ENCODE results near the gene LRBA. TPM values are rescaled to one million over a fixed set of nuclear protein-coding genes. Genes with fewer than 3 reads are reported as not detected.
"Not testable (repeated sequence)": the region's sequence is repeated elsewhere in the genome, so short reads cannot be mapped to it uniquely, and the experiment has no call there.

LRBA gene
- polyA plus RNA-seq, 1 of the 3 experiments (the other 2 are of a cell fraction), result 11.4 TPM

DNA sequence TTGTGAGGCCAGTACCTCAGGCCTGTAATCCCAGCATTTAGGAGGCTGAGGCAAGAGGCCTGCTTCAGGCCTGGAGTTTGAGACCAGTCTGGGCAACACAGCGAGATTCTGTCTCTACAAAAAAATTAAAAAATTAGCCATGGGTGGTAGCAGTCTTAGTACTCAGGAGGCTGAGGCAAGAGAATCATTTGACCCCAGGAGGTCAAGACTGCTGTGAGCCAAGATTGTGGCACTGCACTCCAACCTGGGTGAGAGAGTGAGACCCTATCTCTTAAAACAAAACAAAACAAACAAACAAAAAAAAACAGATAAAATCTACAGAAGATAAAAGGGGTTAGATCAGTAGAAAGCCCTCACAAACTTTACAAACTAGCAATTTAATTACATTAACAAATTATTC lies 352.4 kb downstream of the LRBA start:
- ChIA-PET POLR2A (no interaction called here), CTCF (no interaction called here)
- Histone ChIP-seq H3K9me2 (no peaks in the 10 kb centered on the region), H3K9ac (no peak overlapping the region), H4K20me1 (ENCODE audit: insufficient read depth) (no peaks in the 10 kb centered on the region), H3F3A (replicated peaks; ENCODE audit: insufficient read depth) (no peaks in the 10 kb centered on the region), H3K4me3 (ENCODE audit: low read depth in 2 of 2, low read length in 1 of 2) (no peak overlapping the region), H3K27me3 (ENCODE audit: insufficient read depth) (no peaks in the 10 kb centered on the region), H3K9me3 (no peaks in the 10 kb centered on the region), H3K79me2 (ENCODE audit: insufficient read depth) (no peaks in the 10 kb centered on the region), H3K4me2 (no peak overlapping the region), H2AFZ (ENCODE audit: low read depth) (no peak overlapping the region), H3K27ac (ENCODE audit: low read depth in 2 of 2, low read length in 1 of 2) (no peak overlapping the region), H3K36me3 (replicated peaks in 1 of 2; ENCODE audit: control insufficient read depth in 1 of 2, insufficient read depth in 2 of 2, low read length in 1 of 2) (no peaks in the 10 kb centered on the region), H3K4me1 (ENCODE audit: control insufficient read depth in 1 of 2, insufficient read depth in 2 of 2, low read depth in 1 of 2, low read length in 1 of 2) (no peaks in the 10 kb centered on the region)
- TF ChIP-seq, protein P1, sequence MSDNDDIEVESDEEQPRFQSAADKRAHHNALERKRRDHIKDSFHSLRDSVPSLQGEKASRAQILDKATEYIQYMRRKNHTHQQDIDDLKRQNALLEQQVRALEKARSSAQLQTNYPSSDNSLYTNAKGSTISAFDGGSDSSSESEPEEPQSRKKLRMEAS (IDR thresholded peaks at IDR 0.05; ENCODE audit: low read depth), result no peak
- TF ChIP-seq, protein P2, sequence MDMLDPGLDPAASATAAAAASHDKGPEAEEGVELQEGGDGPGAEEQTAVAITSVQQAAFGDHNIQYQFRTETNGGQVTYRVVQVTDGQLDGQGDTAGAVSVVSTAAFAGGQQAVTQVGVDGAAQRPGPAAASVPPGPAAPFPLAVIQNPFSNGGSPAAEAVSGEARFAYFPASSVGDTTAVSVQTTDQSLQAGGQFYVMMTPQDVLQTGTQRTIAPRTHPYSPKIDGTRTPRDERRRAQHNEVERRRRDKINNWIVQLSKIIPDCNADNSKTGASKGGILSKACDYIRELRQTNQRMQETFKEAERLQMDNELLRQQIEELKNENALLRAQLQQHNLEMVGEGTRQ (IDR thresholded peaks at IDR 0.05; ENCODE audit: borderline replicate concordance, low read depth, low read length), result no peak
- TF ChIP-seq SIN3A (IDR thresholded peaks at IDR 0.05; ENCODE audit: borderline replicate concordance, low read depth, low read length) (no peak), TEAD4 (IDR thresholded peaks at IDR 0.05; ENCODE audit: borderline replicate concordance, insufficient read depth) (no peak), YY1 (IDR thresholded peaks at IDR 0.05; ENCODE audit: low read depth) (no peak), RXRA (IDR thresholded peaks at IDR 0.05; ENCODE audit: borderline replicate concordance, low read depth) (no peak), EZH2phosphoT487 (IDR thresholded peaks at IDR 0.05; ENCODE audit: borderline replicate concordance, low read depth) (no peak), SMC3 (IDR thresholded peaks at IDR 0.05; ENCODE audit: low read depth, low read length) (no peak), TAF1 (IDR thresholded peaks at IDR 0.05; ENCODE audit: borderline replicate concordance, low read depth, low read length) (no peak), RCOR1 (IDR thresholded peaks at IDR 0.05; ENCODE audit: low read length) (no peak), GABPA (IDR thresholded peaks at IDR 0.05; ENCODE audit: low read depth) (no peak), MXI1 (IDR thresholded peaks at IDR 0.05; ENCODE audit: low read depth, low read length) (no peak), GATA2 (CRISPR knock-in tag; IDR thresholded peaks at IDR 0.05) (no peak), TCF12 (IDR thresholded peaks at IDR 0.05) (no peak), RAD21 (IDR thresholded peaks at IDR 0.05; ENCODE audit: low read length) (no peak)
- TF ChIP-seq, protein P3, sequence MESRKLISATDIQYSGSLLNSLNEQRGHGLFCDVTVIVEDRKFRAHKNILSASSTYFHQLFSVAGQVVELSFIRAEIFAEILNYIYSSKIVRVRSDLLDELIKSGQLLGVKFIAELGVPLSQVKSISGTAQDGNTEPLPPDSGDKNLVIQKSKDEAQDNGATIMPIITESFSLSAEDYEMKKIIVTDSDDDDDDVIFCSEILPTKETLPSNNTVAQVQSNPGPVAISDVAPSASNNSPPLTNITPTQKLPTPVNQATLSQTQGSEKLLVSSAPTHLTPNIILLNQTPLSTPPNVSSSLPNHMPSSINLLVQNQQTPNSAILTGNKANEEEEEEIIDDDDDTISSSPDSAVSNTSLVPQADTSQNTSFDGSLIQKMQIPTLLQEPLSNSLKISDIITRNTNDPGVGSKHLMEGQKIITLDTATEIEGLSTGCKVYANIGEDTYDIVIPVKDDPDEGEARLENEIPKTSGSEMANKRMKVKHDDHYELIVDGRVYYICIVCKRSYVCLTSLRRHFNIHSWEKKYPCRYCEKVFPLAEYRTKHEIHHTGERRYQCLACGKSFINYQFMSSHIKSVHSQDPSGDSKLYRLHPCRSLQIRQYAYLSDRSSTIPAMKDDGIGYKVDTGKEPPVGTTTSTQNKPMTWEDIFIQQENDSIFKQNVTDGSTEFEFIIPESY (IDR thresholded peaks at IDR 0.05; ENCODE audit: borderline replicate concordance, low read depth), result no peak
- TF ChIP-seq, protein P4, sequence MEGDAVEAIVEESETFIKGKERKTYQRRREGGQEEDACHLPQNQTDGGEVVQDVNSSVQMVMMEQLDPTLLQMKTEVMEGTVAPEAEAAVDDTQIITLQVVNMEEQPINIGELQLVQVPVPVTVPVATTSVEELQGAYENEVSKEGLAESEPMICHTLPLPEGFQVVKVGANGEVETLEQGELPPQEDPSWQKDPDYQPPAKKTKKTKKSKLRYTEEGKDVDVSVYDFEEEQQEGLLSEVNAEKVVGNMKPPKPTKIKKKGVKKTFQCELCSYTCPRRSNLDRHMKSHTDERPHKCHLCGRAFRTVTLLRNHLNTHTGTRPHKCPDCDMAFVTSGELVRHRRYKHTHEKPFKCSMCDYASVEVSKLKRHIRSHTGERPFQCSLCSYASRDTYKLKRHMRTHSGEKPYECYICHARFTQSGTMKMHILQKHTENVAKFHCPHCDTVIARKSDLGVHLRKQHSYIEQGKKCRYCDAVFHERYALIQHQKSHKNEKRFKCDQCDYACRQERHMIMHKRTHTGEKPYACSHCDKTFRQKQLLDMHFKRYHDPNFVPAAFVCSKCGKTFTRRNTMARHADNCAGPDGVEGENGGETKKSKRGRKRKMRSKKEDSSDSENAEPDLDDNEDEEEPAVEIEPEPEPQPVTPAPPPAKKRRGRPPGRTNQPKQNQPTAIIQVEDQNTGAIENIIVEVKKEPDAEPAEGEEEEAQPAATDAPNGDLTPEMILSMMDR (IDR thresholded peaks at IDR 0.05), result no peak
- TF ChIP-seq, protein P5, sequence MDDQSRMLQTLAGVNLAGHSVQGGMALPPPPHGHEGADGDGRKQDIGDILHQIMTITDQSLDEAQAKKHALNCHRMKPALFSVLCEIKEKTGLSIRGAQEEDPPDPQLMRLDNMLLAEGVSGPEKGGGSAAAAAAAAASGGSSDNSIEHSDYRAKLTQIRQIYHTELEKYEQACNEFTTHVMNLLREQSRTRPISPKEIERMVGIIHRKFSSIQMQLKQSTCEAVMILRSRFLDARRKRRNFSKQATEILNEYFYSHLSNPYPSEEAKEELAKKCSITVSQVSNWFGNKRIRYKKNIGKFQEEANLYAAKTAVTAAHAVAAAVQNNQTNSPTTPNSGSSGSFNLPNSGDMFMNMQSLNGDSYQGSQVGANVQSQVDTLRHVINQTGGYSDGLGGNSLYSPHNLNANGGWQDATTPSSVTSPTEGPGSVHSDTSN (IDR thresholded peaks at IDR 0.05), result no peak
- no peak for DNase-seq
- WGBS (ENCODE audit: low lambda C conversion rate), result 88% methylated on average over 1 of the region's 1 CpG

DNA sequence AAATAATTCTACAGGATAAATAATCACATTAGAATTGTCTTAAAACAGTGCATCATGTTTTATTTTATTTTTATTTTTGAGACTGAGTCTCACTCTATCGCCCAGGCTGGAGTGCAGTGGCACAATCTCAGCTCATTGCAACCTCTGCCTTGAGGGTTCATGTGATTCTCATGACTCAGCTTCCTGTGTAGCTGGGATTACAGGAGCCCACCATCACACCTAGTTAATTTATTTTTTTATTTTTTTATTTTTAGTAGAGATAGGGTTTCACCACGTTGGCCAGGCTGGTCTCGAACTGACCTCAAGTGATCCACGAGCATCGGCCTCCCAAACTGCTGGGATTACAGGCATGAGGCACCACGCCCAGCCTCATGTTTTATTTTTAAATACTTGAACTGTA lies 353.5 kb downstream of the LRBA start:
- POLR2A ChIA-PET, result not testable (repeated sequence)

DNA sequence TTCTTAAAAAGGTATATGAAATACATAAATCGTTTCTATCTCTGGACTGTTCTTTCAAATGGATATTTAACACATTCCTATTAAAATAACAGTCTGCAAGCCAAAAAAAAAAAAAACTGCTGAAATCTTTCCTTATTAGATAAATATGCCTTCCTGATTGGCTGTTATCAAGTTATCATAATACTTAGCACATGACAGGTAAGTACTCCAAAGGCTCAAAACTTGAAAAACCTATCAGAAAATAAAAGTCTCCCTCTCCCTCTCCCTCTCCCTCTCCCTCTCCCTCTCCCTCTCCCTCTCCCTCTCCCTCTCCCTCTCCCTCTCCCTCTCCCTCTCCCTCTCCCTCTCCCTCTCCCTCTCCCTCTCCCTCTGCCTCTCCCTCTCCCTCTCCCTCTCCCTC lies 356.8 kb downstream of the LRBA start:
- H3K4me2 ChIP-seq; H3F3A ChIP-seq (replicated peaks; ENCODE audit: insufficient read depth); CTCF ChIA-PET; H3K27me3 ChIP-seq (ENCODE audit: insufficient read depth); H3K9me3 ChIP-seq; H3K27ac ChIP-seq (ENCODE audit: low read depth in 2 of 2, low read length in 1 of 2); H4K20me1 ChIP-seq (ENCODE audit: insufficient read depth); H3K9me2 ChIP-seq; H3K36me3 ChIP-seq (replicated peaks in 1 of 2; ENCODE audit: control insufficient read depth in 1 of 2, insufficient read depth in 2 of 2, low read length in 1 of 2); H3K9ac ChIP-seq; DNase-seq; POLR2A ChIA-PET; H3K79me2 ChIP-seq (ENCODE audit: insufficient read depth); H3K4me3 ChIP-seq (ENCODE audit: low read depth in 2 of 2, low read length in 1 of 2); H3K4me1 ChIP-seq (ENCODE audit: control insufficient read depth in 1 of 2, insufficient read depth in 2 of 2, low read depth in 1 of 2, low read length in 1 of 2); H2AFZ ChIP-seq (ENCODE audit: low read depth): not testable (repeated sequence)
- WGBS (ENCODE audit: low lambda C conversion rate), result 91% methylated on average over 1 of the region's 1 CpG

More for the DNA sequence above, 353.5 kb downstream of the LRBA start:
- H3K36me3 ChIP-seq (replicated peaks in 1 of 2; ENCODE audit: control insufficient read depth in 1 of 2, insufficient read depth in 2 of 2, low read length in 1 of 2); H3F3A ChIP-seq (replicated peaks; ENCODE audit: insufficient read depth); H4K20me1 ChIP-seq (ENCODE audit: insufficient read depth); H3K4me3 ChIP-seq (ENCODE audit: low read depth in 2 of 2, low read length in 1 of 2); H3K79me2 ChIP-seq (ENCODE audit: insufficient read depth); H3K9ac ChIP-seq; H3K27ac ChIP-seq (ENCODE audit: low read depth in 2 of 2, low read length in 1 of 2); H3K27me3 ChIP-seq (ENCODE audit: insufficient read depth); H3K9me3 ChIP-seq; DNase-seq; H3K4me1 ChIP-seq (ENCODE audit: control insufficient read depth in 1 of 2, insufficient read depth in 2 of 2, low read depth in 1 of 2, low read length in 1 of 2); H3K9me2 ChIP-seq; H2AFZ ChIP-seq (ENCODE audit: low read depth); H3K4me2 ChIP-seq: not testable (repeated sequence)
- 89% methylated on average over 6 of the region's 6 CpGs for WGBS (ENCODE audit: low lambda C conversion rate)
- CTCF ChIA-PET, result interaction anchor here (1.0 kb wide), 1 partner anchor 11 kb away, joined by 3 read pairs; no protein-coding TSS in a partner anchor

All from SK-N-SH (cell line).